ENCODE data around the gene SPCS3.
"Not testable (repeated sequence)": the region's sequence is repeated elsewhere in the genome, so short reads cannot be mapped to it uniquely, and the experiment has no call there.

SPCS3 gene

GRCh38 chr4:176288020-176288419, 31.7 kb upstream of the SPCS3 start:
- no peak overlapping the region for H3K9ac ChIP-seq (ENCODE audit: low read depth, low read length)
- H3K9me3 ChIP-seq (ENCODE audit: control insufficient read depth, insufficient read depth, low read length) = no peaks in the 10 kb centered on the region
- H3K27me3 ChIP-seq (ENCODE audit: control insufficient read depth, insufficient read depth, low read length) = no peaks in the 10 kb centered on the region
- H3K4me3 ChIP-seq (ENCODE audit: low read depth, low read length) = no peak overlapping the region
- no peaks in the 10 kb centered on the region for H3K36me3 ChIP-seq (ENCODE audit: control insufficient read depth, insufficient read depth, low read length)
- no peak overlapping the region for H3K27ac ChIP-seq (ENCODE audit: low read depth, low read length)
- no peaks in the 10 kb centered on the region for H3K4me1 ChIP-seq (ENCODE audit: control insufficient read depth, insufficient read depth, low read length)

GRCh38 chr4:176289561-176289960, 30.2 kb upstream of the SPCS3 start:
- H3K4me3 ChIP-seq (ENCODE audit: low read depth, low read length) = no peak overlapping the region

DNA sequence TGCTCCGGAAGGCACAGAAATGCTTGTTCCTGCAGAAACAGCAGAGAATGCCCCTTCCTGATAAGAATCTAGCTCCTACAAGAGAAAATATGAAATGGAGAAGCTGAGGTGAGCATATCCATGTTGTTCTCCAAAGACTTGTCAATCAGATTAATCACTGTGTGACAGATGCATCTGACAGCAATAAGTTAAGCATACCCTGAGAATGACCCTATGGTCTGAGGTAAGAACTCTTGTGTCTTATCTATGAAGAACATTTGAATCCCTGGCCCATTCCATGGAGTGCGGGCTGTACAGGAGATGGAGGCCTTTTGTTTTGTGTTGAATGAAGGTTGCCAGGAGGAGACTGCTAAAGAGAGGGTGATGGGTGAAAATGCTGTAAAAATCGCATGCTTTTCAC, 29.2 kb upstream of the SPCS3 start:
- no peaks in the 10 kb centered on the region for H3K36me3 ChIP-seq (ENCODE audit: control insufficient read depth, insufficient read depth, low read length)
- no peaks in the 10 kb centered on the region for H3K9me3 ChIP-seq (ENCODE audit: control insufficient read depth, insufficient read depth, low read length)
- no peak overlapping the region for H3K4me3 ChIP-seq (ENCODE audit: low read depth, low read length)
- H3K9ac ChIP-seq (ENCODE audit: low read depth, low read length) = no peak overlapping the region
- no peak overlapping the region for H3K27ac ChIP-seq (ENCODE audit: low read depth, low read length)
- no peaks in the 10 kb centered on the region for H3K27me3 ChIP-seq (ENCODE audit: control insufficient read depth, insufficient read depth, low read length)
- peaks cover 2% of the 10 kb centered on the region; the same call in 1 of the 2 replicates for H3K4me1 ChIP-seq (ENCODE audit: control insufficient read depth, insufficient read depth, low read length)

More at GRCh38 chr4:176289561-176289960, 30.2 kb upstream of the SPCS3 start:
- Histone ChIP-seq H3K9ac (ENCODE audit: low read depth, low read length) (no peak overlapping the region), H3K27ac (ENCODE audit: low read depth, low read length) (no peak overlapping the region), H3K36me3 (ENCODE audit: control insufficient read depth, insufficient read depth, low read length) (no peaks in the 10 kb centered on the region), H3K9me3 (ENCODE audit: control insufficient read depth, insufficient read depth, low read length) (no peaks in the 10 kb centered on the region), H3K27me3 (ENCODE audit: control insufficient read depth, insufficient read depth, low read length) (no peaks in the 10 kb centered on the region), H3K4me1 (ENCODE audit: control insufficient read depth, insufficient read depth, low read length) (no peaks in the 10 kb centered on the region)

GRCh38 chr4:176291748-176292147, 28.0 kb upstream of the SPCS3 start:
- H3K36me3 ChIP-seq (ENCODE audit: control insufficient read depth, insufficient read depth, low read length) = no peaks in the 10 kb centered on the region
- peaks cover 2% of the 10 kb centered on the region; the same call in 1 of the 2 replicates for H3K4me1 ChIP-seq (ENCODE audit: control insufficient read depth, insufficient read depth, low read length)
- no peak overlapping the region for H3K9ac ChIP-seq (ENCODE audit: low read depth, low read length)
- H3K9me3 ChIP-seq (ENCODE audit: control insufficient read depth, insufficient read depth, low read length) = no peaks in the 10 kb centered on the region
- H3K27me3 ChIP-seq (ENCODE audit: control insufficient read depth, insufficient read depth, low read length) = no peaks in the 10 kb centered on the region
- no peak overlapping the region for H3K27ac ChIP-seq (ENCODE audit: low read depth, low read length)
- no peak overlapping the region for H3K4me3 ChIP-seq (ENCODE audit: low read depth, low read length)

- Histone ChIP-seq H3K4me3 (ENCODE audit: low read depth, low read length) (no peak overlapping the region), H3K36me3 (ENCODE audit: control insufficient read depth, insufficient read depth, low read length) (no peaks in the 10 kb centered on the region), H3K4me1 (ENCODE audit: control insufficient read depth, insufficient read depth, low read length) (peaks cover 2% of the 10 kb centered on the region; the same call in 1 of the 2 replicates), H3K9ac (ENCODE audit: low read depth, low read length) (no peak overlapping the region), H3K27me3 (ENCODE audit: control insufficient read depth, insufficient read depth, low read length) (no peaks in the 10 kb centered on the region), H3K27ac (ENCODE audit: low read depth, low read length) (no peak overlapping the region), H3K9me3 (ENCODE audit: control insufficient read depth, insufficient read depth, low read length) (no peaks in the 10 kb centered on the region)
Measured at GRCh38 chr4:176292920-176293319, 26.8 kb upstream of the SPCS3 start.

DNA sequence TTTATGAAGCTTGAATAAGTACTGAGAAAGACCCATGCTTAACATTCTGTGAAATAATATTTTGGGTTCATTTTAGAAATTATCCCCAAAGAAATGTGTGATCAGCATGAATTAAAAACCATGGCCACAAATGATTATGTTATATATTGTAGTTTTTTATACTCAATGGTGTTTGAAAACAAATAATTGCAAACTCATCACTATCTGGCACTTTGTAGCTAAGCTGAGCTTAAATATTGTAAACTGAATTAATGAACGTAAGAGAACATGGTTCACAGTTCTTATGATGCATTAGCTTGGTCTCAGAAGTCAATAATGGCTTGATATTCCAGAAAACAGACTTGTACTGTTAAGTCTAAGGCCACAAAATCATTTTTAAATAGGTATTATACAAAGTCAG, 26.1 kb upstream of the SPCS3 start:
- Histone ChIP-seq H3K27ac (ENCODE audit: low read depth, low read length) (no peak overlapping the region), H3K9me3 (ENCODE audit: control insufficient read depth, insufficient read depth, low read length) (no peaks in the 10 kb centered on the region), H3K9ac (ENCODE audit: low read depth, low read length) (no peak overlapping the region), H3K36me3 (ENCODE audit: control insufficient read depth, insufficient read depth, low read length) (no peaks in the 10 kb centered on the region), H3K4me1 (ENCODE audit: control insufficient read depth, insufficient read depth, low read length) (peaks cover 2% of the 10 kb centered on the region; the same call in 1 of the 2 replicates), H3K27me3 (ENCODE audit: control insufficient read depth, insufficient read depth, low read length) (no peaks in the 10 kb centered on the region), H3K4me3 (ENCODE audit: low read depth, low read length) (no peak overlapping the region)

GRCh38 chr4:176295907-176296306, 23.9 kb upstream of the SPCS3 start:
- H3K27ac ChIP-seq (ENCODE audit: low read depth, low read length); H3K27me3 ChIP-seq (ENCODE audit: control insufficient read depth, insufficient read depth, low read length); H3K9ac ChIP-seq (ENCODE audit: low read depth, low read length); H3K9me3 ChIP-seq (ENCODE audit: control insufficient read depth, insufficient read depth, low read length); H3K4me3 ChIP-seq (ENCODE audit: low read depth, low read length); H3K4me1 ChIP-seq (ENCODE audit: control insufficient read depth, insufficient read depth, low read length); H3K36me3 ChIP-seq (ENCODE audit: control insufficient read depth, insufficient read depth, low read length): not testable (repeated sequence)

- Histone ChIP-seq H3K9me3 (ENCODE audit: control insufficient read depth, insufficient read depth, low read length) (no peaks in the 10 kb centered on the region), H3K27ac (ENCODE audit: low read depth, low read length) (no peak overlapping the region), H3K36me3 (ENCODE audit: control insufficient read depth, insufficient read depth, low read length) (no peaks in the 10 kb centered on the region), H3K4me3 (ENCODE audit: low read depth, low read length) (no peak overlapping the region), H3K4me1 (ENCODE audit: control insufficient read depth, insufficient read depth, low read length) (peaks cover 3% of the 10 kb centered on the region), H3K9ac (ENCODE audit: low read depth, low read length) (no peak overlapping the region), H3K27me3 (ENCODE audit: control insufficient read depth, insufficient read depth, low read length) (peaks cover 9% of the 10 kb centered on the region; the same call in 1 of the 2 replicates)
Measured at GRCh38 chr4:176298664-176299063, 21.1 kb upstream of the SPCS3 start.

- no peak overlapping the region for H3K27ac ChIP-seq (ENCODE audit: low read depth, low read length)
- H3K27me3 ChIP-seq (ENCODE audit: control insufficient read depth, insufficient read depth, low read length) = peaks cover 18% of the 10 kb centered on the region
Measured at GRCh38 chr4:176300036-176300435, 19.7 kb upstream of the SPCS3 start.

DNA sequence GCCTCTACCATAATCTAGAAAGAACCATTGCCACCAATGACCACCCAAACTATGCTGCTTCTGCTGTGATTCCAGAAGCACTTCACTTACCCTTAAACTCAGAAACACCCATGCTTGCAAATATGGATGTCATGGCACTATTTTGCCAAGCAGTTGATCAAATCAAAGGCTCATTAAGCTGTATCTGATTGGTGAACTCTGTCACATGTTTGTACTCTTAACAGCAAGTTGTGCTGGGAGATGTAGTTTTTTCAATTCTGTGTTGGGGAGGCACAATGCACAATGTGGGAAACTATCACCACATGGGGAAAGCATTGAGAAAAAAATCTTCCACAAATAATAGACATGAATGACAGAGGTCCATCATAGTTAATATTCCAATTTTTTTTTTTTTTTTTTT, 19.2 kb upstream of the SPCS3 start:
- H3K36me3 ChIP-seq (ENCODE audit: control insufficient read depth, insufficient read depth, low read length) = no peaks in the 10 kb centered on the region
- H3K9me3 ChIP-seq (ENCODE audit: control insufficient read depth, insufficient read depth, low read length) = no peaks in the 10 kb centered on the region
- peaks cover 8% of the 10 kb centered on the region for H3K4me1 ChIP-seq (ENCODE audit: control insufficient read depth, insufficient read depth, low read length)
- no peak overlapping the region for H3K27ac ChIP-seq (ENCODE audit: low read depth, low read length)
- H3K9ac ChIP-seq (ENCODE audit: low read depth, low read length) = no peak overlapping the region
- no peak overlapping the region for H3K4me3 ChIP-seq (ENCODE audit: low read depth, low read length)
- H3K27me3 ChIP-seq (ENCODE audit: control insufficient read depth, insufficient read depth, low read length) = peaks cover 21% of the 10 kb centered on the region

More at GRCh38 chr4:176300036-176300435, 19.7 kb upstream of the SPCS3 start:
- H3K4me1 ChIP-seq (ENCODE audit: control insufficient read depth, insufficient read depth, low read length) = peaks cover 10% of the 10 kb centered on the region
- H3K36me3 ChIP-seq (ENCODE audit: control insufficient read depth, insufficient read depth, low read length) = no peaks in the 10 kb centered on the region
- no peak overlapping the region for H3K9ac ChIP-seq (ENCODE audit: low read depth, low read length)
- H3K4me3 ChIP-seq (ENCODE audit: low read depth, low read length) = no peak overlapping the region
- no peaks in the 10 kb centered on the region for H3K9me3 ChIP-seq (ENCODE audit: control insufficient read depth, insufficient read depth, low read length)

GRCh38 chr4:176302283-176303275, 17.2 kb upstream of the SPCS3 start:
- H3K27me3 ChIP-seq (ENCODE audit: control insufficient read depth, insufficient read depth, low read length) = peaks cover 21% of the 10 kb centered on the region
- no peak overlapping the region for H3K4me3 ChIP-seq (ENCODE audit: low read depth, low read length)
- no peaks in the 10 kb centered on the region for H3K9me3 ChIP-seq (ENCODE audit: control insufficient read depth, insufficient read depth, low read length)
- H3K9ac ChIP-seq (ENCODE audit: low read depth, low read length) = no peak overlapping the region
- H3K27ac ChIP-seq (ENCODE audit: low read depth, low read length) = no peak overlapping the region
- H3K4me1 ChIP-seq (ENCODE audit: control insufficient read depth, insufficient read depth, low read length) = peaks cover 8% of the 10 kb centered on the region
- H3K36me3 ChIP-seq (ENCODE audit: control insufficient read depth, insufficient read depth, low read length) = no peaks in the 10 kb centered on the region
